Omental fat pad (tissue), 4 donors: ENCODE data around the gene MMP28. TPM values are rescaled to one million over a fixed set of nuclear protein-coding genes. Genes with fewer than 3 reads are reported as not detected.

Experiments
- ATAC-seq: fragments of 150-250 bp; one replicate; pipeline ENCODE4 v1.9.1; 2016; ENCODE audit warnings: mild to moderate bottlenecking, moderate library complexity; ENCODE audit not compliant: low FRiP score
- DNase-seq: peaks from one replicate; pipeline ENCODE4 v3.0.0-alpha.2; 2019; ENCODE audit warnings: low spot score
- CTCF ChIP-seq, 3 donors: fragments of 450-650 bp; IDR thresholded peaks; one replicate each; pipeline ENCODE4 v1.5.1; 2016 to 2017; ENCODE audit warnings: antibody characterized with exemption in 3 of 3, mild to moderate bottlenecking in 3 of 3, moderate library complexity in 2 of 3
- total RNA-seq, 4 donors: library from RNA; depleted of rRNA; stranded (reverse); fragments of >200 nt; gene quantifications; one replicate each; pipeline ENCODE4 v1.1.0, GENCODE V29; 2016

MMP28 gene
- total RNA-seq, 4 donors from 2014 or later, result 31.5 to 65.6 (median 48.7) TPM

DNA sequence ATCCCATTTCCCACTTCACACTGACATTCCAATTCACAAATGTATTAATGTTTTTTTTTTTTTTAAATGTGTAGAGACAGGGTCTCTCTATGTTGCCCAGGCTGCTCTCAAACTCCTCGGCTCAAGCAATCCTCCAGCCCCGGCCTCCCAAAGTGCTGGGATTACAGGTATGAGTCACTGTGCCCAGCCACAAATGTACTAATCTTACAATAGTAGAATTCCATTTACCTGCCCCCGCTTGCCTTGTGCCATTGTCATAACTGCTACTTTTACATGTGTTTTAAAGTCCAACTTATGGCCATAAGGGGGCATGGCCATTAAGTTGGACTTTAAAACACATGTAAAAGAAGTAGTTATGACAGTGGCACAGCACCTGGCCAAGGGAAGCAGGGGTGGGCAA, 4.6 kb downstream of the MMP28 start:
- TF ChIP-seq CTCF (IDR thresholded peaks at IDR 0.05), result no peak
- DNase-seq, result no peak
- ATAC-seq, result no peak

DNA sequence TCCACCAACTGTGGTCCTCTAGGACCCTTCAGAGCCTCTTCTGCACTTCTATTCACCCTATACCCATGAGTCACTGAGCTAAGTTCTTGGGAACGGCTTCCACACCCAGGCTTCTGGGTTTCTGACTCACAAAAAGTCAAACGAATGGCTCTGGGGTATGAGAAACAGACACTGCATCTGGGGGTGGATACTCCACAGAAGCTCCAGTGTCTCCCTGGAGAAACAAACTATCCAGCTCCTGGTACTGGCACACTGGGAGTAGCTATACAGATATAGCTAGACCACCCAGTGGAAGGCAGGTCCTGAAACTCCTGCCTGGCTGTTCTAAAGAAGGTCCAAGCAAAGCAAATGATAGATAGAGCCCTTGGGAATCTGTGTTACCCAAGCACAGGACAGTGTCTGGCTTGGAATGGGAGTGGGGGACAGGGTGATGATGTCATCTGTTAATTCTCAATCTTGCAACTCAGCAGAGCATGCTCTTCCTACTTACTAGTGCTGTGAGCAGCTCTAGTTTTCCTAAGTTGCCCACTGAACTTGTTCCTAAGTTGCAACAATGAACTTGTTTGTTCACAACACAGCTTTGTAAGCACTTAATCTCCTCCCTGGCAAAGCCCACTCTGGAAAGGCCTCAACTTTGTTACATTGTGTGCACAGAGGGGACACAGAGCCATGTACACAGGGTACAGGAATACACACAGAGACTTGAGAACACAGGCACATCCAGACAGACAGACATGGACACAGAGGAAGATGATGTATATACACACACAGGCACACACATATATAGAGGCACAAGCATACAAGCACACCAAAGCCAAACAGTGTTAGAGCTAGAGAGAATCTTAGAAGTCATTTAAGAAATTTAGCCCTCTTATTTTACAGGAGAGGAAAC, 6.7 kb downstream of the MMP28 start:
- peak; percentile 90 for ATAC-seq
- TF ChIP-seq CTCF (IDR thresholded peaks at IDR 0.05), result no peak
- DNase-seq, result no peak

DNA sequence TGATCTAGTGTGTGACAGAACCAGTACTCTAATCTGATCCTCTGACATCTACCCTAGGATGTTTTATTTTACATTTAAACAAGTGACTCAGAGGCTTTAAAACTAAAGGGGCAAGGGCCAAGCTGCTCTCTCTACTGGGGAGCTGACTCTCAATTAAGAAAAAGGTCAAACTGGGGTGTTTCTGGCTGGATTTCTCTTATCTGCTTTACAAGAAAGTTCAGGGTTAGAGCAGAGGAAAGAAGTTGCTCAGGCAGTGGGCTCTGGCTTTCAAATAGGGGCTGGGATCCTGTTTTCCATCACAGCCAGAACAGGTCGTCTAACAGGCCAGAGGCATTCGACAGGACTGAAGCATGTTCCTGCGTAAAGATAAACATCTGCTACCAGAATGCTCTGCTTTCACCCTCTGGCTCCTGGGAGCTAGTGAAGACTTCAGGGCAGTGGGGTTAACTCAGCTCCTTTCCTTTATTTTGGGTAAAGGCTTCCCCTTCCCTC, 8.5 kb downstream of the MMP28 start:
- DNase-seq, result no peak
- peak; percentile 47 for ATAC-seq
- no peak for TF ChIP-seq CTCF (IDR thresholded peaks at IDR 0.05)

GRCh38 chr17:35784895-35785294, 10.5 kb downstream of the MMP28 start:
- no peak for TF ChIP-seq CTCF (IDR thresholded peaks at IDR 0.05)
- ATAC-seq, result no peak
- DNase-seq, result no peak

- ATAC-seq, result no peak
- no peak for TF ChIP-seq CTCF (IDR thresholded peaks at IDR 0.05)
Observed at GRCh38 chr17:35780950-35781349, 14.5 kb downstream of the MMP28 start.

DNA sequence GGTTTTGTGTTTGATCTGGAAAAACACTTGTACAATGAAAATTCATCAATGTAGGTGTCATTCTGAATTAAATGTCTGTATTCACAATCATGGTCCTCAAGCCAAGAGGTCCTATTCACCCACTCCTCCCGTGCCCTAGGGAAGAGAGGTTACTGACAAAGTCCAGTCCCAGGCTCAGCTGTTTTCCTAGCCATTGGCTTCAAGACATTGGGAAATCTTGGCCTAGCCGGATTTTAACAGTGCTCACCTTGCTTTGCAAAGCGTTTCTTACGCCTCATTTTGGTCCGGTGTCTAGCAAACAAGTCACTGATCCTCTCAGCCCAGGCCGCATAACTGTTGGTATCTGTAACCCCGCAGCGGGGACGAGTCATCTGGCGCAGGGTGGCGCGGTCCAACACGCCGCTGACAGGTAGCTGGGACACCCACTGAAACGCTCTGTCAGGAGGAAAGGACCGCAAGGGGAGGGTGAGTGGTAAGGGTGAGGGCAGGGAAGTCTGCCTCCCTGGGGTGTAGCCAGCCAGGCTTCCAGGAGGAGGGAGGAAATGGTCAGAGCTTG, 16.7 kb downstream of the MMP28 start:
- DNase-seq (no peak), ATAC-seq (no peak)
- TF ChIP-seq CTCF (IDR thresholded peaks at IDR 0.05), result no peak

More at GRCh38 chr17:35780950-35781349, 14.5 kb downstream of the MMP28 start:
- no peak for DNase-seq
